HG03354 (cell line): Measurements from ENCODE around the gene DHRS3.
"Not testable (repeated sequence)": the region's sequence is repeated elsewhere in the genome, so short reads cannot be mapped to it uniquely, and the experiment has no call there.

ENCODE experiments used
- ATAC-seq: cut with Tn5 transposase; IDR thresholded peaks from one replicate; pipeline ENCODE4 v1.9.1; 2021; ENCODE audit warnings: mild to moderate bottlenecking; ENCODE audit not compliant: unreplicated experiment, poor library complexity, severe bottlenecking

Gene DHRS3

GRCh38 chr1:12584900-12585525 is 33.0 kb downstream of the DHRS3 start:
- no peak for ATAC-seq

GRCh38 chr1:12583484-12583883 is 34.5 kb downstream of the DHRS3 start:
- ATAC-seq: no peak

- ATAC-seq: no peak
Measured at GRCh38 chr1:12582649-12583048, 35.4 kb downstream of the DHRS3 start.

- ATAC-seq: no peak
Measured at GRCh38 chr1:12581179-12581578, 36.8 kb downstream of the DHRS3 start.

GRCh38 chr1:12580054-12580887 is 37.7 kb downstream of the DHRS3 start:
- no peak for ATAC-seq

GRCh38 chr1:12578860-12579422 is 39.1 kb downstream of the DHRS3 start:
- ATAC-seq: no peak

GRCh38 chr1:12577020-12577419 is 41.0 kb downstream of the DHRS3 start:
- ATAC-seq: no peak

GRCh38 chr1:12574757-12575139 is 43.3 kb downstream of the DHRS3 start:
- no peak for ATAC-seq

- ATAC-seq: no peak
Measured at GRCh38 chr1:12573015-12573825, 44.8 kb downstream of the DHRS3 start.

GRCh38 chr1:12572522-12572921 is 45.5 kb downstream of the DHRS3 start:
- no peak for ATAC-seq

- no peak for ATAC-seq
Measured at GRCh38 chr1:12570291-12570690, 47.7 kb downstream of the DHRS3 start.

- ATAC-seq: no peak
Measured at GRCh38 chr1:12568009-12568767, 49.8 kb downstream of the DHRS3 start.

GRCh38 chr1:12567288-12567819 is 50.7 kb downstream of the DHRS3 start:
- no peak for ATAC-seq

GRCh38 chr1:12566484-12567287 is 51.3 kb downstream of the DHRS3 start:
- ATAC-seq: no peak

GRCh38 chr1:12565966-12566352 is 52.1 kb downstream of the DHRS3 start:
- ATAC-seq: no peak

GRCh38 chr1:12565094-12565965 is 52.7 kb downstream of the DHRS3 start:
- ATAC-seq: no peak

GRCh38 chr1:12564251-12564650 is 53.8 kb downstream of the DHRS3 start:
- ATAC-seq: not testable (repeated sequence)
